ENCODE results near the gene HMGN3.
"Not testable (repeated sequence)": the region's sequence is repeated elsewhere in the genome, so short reads cannot be mapped to it uniquely, and the experiment has no call there.

- TF ChIP-seq CTCF (optimal IDR thresholded peaks at IDR 0.05 in 1 of 3, IDR thresholded peaks at IDR 0.05 in 1 of 3, conservative IDR thresholded peaks at IDR 0.05 in 1 of 3; ENCODE audit: extremely low read depth in 1 of 3, insufficient read depth in 2 of 3, low read length in 3 of 3); EZH2 (IDR thresholded peaks at IDR 0.05; ENCODE audit: low read length): not testable (repeated sequence)
These were observed 22.3 kb upstream of the HMGN3 start for GRCh38 chr6:79256770-79257169.

Data from keratinocyte (primary cell).